ENCODE measurements around the gene ABAT. TPM values are rescaled to one million over a fixed set of nuclear protein-coding genes. Genes with fewer than 3 reads are reported as not detected.

The ABAT gene
- total and polyA plus RNA-seq, 11 donors, result 3.4 to 37.0 (median 12.8) TPM

- ATAC-seq (no peak), DNase-seq (no peak)
- Histone ChIP-seq H3K27ac (no peak overlapping the region), H3K36me3 (peaks cover 0 to 4% (median 0%) of the 10 kb centered on the region in 9 donors), H3K9me3 (peaks cover 0 to 3% (median 0%) of the 10 kb centered on the region in 12 donors), H3K27me3 (no peaks in the 10 kb centered on the region), H3K4me3 (no peak overlapping the region), H3K4me1 (peaks cover 0 to 17% (median 8%) of the 10 kb centered on the region in 12 donors)
- 65 to 80% (median 77%) methylated on average over 5 of the region's 5 CpGs for WGBS, 4 donors
- intact Hi-C loops (cut with DNase I), result loop anchor here in 1 of 10 donors (5.0 kb wide), 1 partner anchor 121 kb away; the partner anchor contains the start of genes PMM2 and TMEM186
- no peak for TF ChIP-seq POLR2A (IDR thresholded peaks at IDR 0.05)
- no peak for TF ChIP-seq CTCF (IDR thresholded peaks at IDR 0.05)
Measured at GRCh38 chr16:8676160-8676547, 1.7 kb downstream of the ABAT start.

GRCh38 chr16:8676737-8677375, 2.4 kb downstream of the ABAT start:
- Histone ChIP-seq H3K4me3 (no peak overlapping the region), H3K9me3 (peaks cover 0 to 3% (median 0%) of the 10 kb centered on the region in 12 donors), H3K36me3 (peaks cover 0 to 4% (median 0%) of the 10 kb centered on the region in 9 donors), H3K27me3 (no peaks in the 10 kb centered on the region), H3K27ac (no peak overlapping the region), H3K4me1 (peaks cover 0 to 17% (median 8%) of the 10 kb centered on the region in 12 donors)
- WGBS, 4 donors, result 79 to 87% (median 83%) methylated on average over 7 of the region's 7 CpGs
- no peak for DNase-seq
- intact Hi-C loops (cut with DNase I), result loop anchor here in 1 of 10 donors (5.0 kb wide), 1 partner anchor 120 kb away; the partner anchor contains the start of genes PMM2 and TMEM186
- no peak for ATAC-seq
- TF ChIP-seq CTCF (IDR thresholded peaks at IDR 0.05) (no peak), POLR2A (IDR thresholded peaks at IDR 0.05) (no peak)

DNA sequence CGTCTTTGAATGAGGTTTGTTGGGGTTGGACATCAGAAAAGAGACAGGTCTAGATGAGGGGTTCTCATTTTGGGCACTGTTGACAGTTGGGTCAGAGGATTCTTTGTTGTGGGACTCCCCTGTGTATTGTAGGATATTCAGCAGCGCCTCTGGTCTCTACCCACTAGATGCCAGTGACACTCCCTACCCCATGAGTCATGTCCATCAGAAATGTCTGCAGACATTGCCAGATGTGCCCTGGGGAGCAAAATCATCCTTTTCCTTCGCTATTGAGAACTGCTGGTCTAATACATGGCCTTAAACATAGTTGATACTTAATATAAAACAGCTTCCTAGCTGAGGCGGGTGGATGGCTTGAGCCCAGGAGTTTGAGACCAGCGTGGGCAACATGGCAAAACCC, 3.1 kb downstream of the ABAT start:
- Histone ChIP-seq H3K9me3 (peaks cover 0 to 3% (median 0%) of the 10 kb centered on the region in 12 donors), H3K36me3 (peaks cover 0 to 4% (median 0%) of the 10 kb centered on the region in 9 donors), H3K4me1 (peaks cover 0 to 17% (median 8%) of the 10 kb centered on the region in 12 donors), H3K27ac (no peak overlapping the region), H3K4me3 (no peak overlapping the region), H3K27me3 (no peaks in the 10 kb centered on the region)
- DNase-seq (no peak), ATAC-seq (no peak)
- intact Hi-C loops (cut with DNase I), result loop anchor here in 1 of 10 donors (5.0 kb wide), 1 partner anchor 120 kb away; the partner anchor contains the start of genes PMM2 and TMEM186
- 93 to 97% (median 96%) methylated on average over 5 of the region's 5 CpGs for WGBS, 4 donors
- no peak for TF ChIP-seq POLR2A (IDR thresholded peaks at IDR 0.05)
- TF ChIP-seq CTCF (IDR thresholded peaks at IDR 0.05), result no peak

- no peak for ATAC-seq
- Histone ChIP-seq H3K4me3 (no peak overlapping the region), H3K27me3 (no peaks in the 10 kb centered on the region), H3K27ac (no peak overlapping the region), H3K36me3 (peaks cover 0 to 4% (median 0%) of the 10 kb centered on the region in 9 donors), H3K9me3 (peaks cover 0 to 3% (median 0%) of the 10 kb centered on the region in 12 donors), H3K4me1 (peaks cover 0 to 17% (median 8%) of the 10 kb centered on the region in 12 donors)
- DNase-seq, result no peak
- intact Hi-C loops (cut with DNase I), result loop anchor here in 1 of 10 donors (5.0 kb wide), 1 partner anchor 119 kb away; the partner anchor contains the start of genes PMM2 and TMEM186
- 89 to 97% (median 91%) methylated on average over 7 of the region's 7 CpGs for WGBS, 4 donors
- TF ChIP-seq CTCF (IDR thresholded peaks at IDR 0.05) (no peak), POLR2A (IDR thresholded peaks at IDR 0.05) (no peak)
Measured at GRCh38 chr16:8678068-8678927, 3.9 kb downstream of the ABAT start.
